ENCODE measurements around the gene TRIM14.

DNA sequence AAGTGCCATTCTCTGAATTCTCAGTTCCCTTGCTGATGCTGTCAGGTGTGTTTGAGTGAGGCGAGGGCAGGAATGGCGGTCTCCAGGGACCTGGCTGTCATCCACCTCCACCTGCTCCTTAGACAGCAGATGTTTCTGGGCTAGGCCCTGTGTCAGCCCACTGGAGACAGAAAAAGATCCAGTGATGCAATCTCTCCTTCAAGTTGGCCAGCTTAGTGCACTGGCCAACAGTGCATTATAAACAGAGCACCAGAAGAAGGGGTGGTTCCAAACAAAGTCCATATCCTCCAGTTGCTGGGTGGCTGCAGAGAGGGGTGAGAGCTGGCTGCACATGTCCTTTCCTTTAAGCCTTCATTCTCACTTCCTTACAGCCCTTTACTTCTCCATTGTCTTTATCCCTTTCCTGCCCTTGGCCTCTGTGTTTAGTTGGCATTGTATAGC, 35.9 kb downstream of the TRIM14 start:
- no peak for TF ChIP-seq POLR2A (IDR thresholded peaks at IDR 0.05)
- TF ChIP-seq, protein P1, sequence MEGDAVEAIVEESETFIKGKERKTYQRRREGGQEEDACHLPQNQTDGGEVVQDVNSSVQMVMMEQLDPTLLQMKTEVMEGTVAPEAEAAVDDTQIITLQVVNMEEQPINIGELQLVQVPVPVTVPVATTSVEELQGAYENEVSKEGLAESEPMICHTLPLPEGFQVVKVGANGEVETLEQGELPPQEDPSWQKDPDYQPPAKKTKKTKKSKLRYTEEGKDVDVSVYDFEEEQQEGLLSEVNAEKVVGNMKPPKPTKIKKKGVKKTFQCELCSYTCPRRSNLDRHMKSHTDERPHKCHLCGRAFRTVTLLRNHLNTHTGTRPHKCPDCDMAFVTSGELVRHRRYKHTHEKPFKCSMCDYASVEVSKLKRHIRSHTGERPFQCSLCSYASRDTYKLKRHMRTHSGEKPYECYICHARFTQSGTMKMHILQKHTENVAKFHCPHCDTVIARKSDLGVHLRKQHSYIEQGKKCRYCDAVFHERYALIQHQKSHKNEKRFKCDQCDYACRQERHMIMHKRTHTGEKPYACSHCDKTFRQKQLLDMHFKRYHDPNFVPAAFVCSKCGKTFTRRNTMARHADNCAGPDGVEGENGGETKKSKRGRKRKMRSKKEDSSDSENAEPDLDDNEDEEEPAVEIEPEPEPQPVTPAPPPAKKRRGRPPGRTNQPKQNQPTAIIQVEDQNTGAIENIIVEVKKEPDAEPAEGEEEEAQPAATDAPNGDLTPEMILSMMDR (IDR thresholded peaks at IDR 0.05): no peak
